GM10847 (cell line): ENCODE measurements around the gene GPR34.

Experiments used
- POLR2A ChIP-seq: IDR thresholded peaks from 2 replicates; pipeline ENCODE4 v1.6.1; 2011; ENCODE audit not compliant: insufficient read length; ENCODE audit errors: extremely low read depth

GPR34 gene

DNA sequence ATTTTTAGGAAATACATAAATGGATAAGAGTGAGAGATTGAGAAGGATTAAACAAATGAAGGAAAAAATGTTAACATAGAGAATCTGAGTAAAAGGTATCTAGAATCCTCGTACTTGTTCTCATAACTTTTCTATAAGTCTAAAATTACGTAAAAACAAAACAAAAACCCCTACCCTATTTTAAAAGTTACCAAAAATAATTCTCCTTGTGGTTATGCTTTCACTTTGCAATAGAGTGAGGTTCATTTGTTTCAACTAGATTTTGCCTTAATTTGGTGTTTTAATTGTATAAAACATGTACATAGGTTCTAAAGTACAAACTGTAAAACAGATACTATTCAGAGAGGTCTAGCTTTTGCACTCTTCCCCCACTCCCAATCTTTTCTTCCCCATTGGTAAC is 3.8 kb upstream of the GPR34 start:
- no peak for TF ChIP-seq POLR2A

DNA sequence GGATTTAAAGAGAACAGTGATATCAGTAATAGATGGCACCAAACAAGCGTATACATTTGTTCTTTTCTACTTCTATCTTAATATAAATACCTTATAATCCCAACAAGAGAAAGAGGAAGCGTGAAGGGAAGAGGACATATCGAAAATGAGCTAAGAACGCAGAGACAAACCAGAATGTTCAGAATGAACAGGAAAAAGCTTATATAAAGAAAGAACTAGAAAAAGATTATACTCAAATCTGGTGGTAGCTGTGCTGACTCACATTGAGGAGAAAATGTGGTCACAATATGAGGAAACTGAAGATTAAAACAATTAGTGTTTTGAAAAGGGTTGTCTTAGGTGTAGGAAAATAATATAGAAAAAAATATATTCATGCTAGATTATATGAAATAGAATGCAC is 2.0 kb upstream of the GPR34 start:
- no peak for TF ChIP-seq POLR2A

DNA sequence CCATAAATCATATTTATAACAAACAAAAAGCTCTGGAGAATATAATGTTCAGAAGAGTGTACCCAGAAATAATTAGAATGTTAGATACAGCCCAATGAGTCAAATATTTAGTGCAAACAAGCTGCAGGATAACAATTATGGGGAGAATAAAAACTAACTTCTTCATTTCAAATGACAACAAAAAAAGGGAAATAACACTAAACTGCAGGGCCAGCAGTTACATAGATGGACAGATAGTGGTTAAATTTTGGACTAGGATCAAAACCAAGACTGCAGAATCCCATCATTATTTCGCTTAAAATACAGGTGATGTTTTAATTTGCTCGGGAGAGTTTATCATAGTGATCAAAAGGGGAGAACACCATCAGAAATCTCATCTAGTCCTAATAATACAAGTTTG is 617 bp upstream of the GPR34 start:
- TF ChIP-seq POLR2A = no peak

DNA sequence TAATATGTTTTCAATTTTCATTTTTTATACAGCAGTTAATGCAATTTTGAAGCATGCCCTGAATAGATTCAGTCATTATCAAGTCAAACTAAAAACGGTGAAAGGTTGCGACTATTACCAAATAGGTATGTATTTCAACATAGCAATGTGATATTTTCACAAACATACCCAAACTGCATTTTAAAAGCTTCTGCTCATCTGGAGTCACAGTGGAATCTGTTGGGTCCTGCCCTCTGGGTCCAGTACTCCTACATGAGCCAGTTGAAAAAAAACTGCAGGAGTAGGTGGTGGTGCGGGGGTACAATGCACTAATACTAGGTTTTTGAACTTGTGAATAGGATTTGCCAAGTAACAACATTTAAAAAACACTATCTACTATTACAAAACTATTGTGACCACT is 938 bp downstream of the GPR34 start:
- no peak for TF ChIP-seq POLR2A

DNA sequence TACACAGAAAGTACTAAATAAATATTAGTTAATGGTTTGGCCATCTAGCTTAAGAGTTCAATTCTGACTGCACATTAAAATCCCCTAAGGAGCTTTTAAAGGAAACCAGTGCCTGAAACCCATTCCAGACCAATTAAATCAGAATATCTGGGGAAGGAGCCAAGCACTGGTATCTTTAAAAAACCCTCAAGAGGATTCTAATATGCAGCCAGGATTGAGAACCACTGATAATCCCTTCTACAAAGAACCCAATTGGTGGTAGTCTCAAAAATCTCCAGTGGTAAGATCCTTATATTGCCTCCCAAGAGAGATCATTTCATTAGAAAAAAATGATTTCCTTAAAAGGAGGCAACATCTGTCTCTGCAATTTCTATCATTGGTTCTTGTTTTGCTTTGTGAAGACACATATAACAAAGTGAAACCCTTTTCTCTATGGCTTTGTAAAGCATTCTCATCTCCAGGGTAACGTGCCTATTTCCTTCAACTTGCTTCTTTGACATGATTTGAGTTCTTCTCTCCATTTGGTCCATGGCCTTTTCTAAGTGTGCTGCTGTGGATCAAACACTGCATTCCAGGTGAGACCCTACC is 3.5 kb downstream of the GPR34 start:
- no peak for TF ChIP-seq POLR2A

DNA sequence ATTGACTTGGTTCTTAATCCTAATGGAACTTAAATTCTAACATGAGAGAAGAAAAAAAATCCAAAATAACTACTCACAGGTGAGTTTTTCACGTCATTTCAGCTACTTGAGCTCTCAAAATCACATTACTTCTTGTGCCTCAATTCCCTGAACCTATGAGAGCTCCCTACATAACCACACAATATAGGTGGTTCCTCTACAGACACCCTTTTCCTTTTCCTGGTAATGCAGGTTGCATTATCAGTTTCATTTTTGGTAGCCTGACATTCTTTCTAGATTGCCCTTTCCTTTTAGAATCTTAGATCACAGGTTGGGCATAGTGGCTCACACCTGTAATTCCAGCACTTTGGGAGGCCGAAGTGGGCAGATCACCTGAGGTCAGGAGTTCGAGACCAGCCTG is 4.3 kb downstream of the GPR34 start:
- no peak for TF ChIP-seq POLR2A

DNA sequence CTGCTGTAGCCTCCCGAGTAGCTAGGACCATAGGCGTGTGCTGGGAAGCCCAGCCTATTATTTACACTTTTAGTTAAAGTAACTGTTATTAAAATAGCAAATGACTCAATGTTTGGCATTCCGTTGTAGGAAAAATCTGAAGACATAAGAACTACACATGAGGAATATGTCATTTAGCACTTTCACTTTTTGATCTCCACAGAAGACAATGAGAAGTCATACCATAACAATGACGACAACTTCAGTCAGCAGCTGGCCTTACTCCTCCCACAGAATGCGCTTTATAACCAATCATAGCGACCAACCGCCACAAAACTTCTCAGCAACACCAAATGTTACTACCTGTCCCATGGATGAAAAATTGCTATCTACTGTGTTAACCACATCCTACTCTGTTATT is 6.7 kb downstream of the GPR34 start:
- TF ChIP-seq POLR2A = no peak

DNA sequence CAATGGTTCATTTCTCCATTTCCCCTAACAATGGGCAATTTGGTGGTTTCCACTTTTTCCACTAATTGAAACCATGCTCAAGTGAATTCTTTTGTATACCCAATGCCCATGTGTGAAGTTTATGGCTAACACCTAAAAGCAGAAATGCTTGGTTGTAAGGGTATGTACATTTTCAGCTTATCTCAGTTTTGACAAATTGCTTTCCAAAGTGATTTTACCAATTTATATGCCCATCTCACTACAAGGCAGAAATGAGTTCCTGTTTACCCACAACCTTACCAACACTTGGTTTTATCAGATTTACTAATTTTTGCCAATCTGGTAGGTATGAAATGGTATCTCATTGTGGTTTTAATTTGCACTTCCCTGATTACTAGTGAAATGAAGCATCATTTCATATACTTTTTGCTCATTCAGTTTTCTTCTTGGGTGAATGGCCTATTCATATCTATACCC is 14.8 kb downstream of the GPR34 start:
- no peak for TF ChIP-seq POLR2A

DNA sequence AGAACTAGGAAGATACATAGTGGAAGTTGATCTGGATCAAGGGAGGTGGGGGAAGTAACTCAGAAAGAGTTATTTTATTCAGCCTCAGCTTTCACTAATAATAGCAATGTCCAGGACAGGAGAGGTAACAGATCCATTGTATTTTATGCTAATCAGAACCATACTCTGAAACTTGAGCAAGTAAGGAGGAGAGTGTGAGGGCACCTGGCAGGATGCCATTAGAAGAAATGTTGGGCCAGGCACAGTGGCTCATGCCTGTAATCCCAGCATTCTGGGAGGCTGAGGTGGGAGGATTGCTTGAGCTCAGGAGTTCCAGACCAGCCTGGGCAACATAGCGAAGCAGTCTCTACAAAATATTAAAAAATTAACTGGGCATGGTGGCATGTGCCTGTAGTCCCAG is 16.3 kb downstream of the GPR34 start:
- no peak for TF ChIP-seq POLR2A

DNA sequence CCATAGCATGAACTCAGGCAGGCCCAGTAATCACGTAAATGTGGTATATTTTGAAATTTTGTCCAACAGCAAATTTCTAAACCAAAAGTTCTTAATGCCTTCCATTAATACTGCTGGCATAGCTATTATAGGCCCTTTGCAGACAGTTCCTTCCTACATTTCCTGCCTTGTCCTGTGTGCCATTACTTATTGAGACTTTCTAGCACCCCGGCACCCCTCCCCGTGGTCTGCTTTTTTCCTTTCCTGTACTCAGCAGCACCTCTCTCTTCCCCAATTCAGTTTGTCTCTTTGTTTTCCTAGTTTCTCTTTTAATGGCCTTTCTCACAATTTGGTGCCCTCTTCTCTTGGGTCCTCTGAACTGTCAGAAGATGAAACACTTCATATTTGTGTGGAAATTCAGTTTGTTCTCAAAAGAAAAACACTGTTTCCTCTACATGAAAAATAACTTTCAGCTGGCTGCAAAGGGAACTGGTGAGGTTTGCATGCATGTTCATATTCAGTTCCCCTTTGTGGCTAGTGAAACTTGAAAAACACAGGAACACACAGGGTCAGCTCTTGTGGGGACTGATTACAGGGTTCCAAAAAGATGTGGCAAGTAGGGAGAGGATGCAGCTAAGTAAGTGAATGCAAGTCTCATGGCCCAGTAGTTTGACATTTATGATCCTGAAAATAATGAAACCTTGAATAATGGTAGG is 17.1 kb downstream of the GPR34 start:
- no peak for TF ChIP-seq POLR2A

DNA sequence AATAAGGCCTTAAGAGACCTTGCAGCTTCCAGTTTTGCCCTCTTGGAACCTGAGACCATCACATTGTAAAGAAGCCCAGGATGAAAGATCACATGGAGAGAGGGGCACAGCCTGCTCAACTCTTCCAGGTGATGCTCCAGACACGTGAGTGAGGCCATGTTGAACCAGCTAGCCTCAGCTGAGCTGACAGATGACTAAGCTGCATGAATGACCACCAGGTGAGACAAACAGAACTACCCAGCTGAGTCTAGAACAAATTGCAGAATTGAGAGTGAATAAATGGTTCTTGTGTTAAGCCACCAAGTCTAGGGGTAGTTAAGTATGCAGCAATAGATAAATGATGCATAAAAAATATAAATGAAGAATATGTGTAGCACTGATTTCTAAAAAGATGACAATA is 18.4 kb downstream of the GPR34 start:
- TF ChIP-seq POLR2A = no peak

DNA sequence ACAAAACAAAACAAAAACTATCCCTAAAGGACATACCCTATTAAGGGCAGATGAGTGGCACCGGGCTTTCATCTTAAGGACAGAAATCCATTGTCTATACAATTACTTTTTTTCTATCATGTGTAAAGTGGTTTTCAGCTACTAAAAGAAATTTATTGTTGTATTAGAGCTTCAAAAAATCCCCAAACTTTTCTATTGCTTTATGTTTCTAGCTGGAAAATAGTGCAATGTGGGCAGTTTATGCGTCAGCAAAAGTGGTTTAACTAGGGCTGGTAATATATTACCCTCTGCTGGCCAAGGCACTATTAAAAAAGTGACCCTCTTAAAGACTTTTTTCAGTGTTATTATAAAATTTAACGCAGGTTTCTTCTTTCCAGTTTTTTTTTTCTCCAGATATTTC is 19.7 kb downstream of the GPR34 start:
- TF ChIP-seq POLR2A = no peak

DNA sequence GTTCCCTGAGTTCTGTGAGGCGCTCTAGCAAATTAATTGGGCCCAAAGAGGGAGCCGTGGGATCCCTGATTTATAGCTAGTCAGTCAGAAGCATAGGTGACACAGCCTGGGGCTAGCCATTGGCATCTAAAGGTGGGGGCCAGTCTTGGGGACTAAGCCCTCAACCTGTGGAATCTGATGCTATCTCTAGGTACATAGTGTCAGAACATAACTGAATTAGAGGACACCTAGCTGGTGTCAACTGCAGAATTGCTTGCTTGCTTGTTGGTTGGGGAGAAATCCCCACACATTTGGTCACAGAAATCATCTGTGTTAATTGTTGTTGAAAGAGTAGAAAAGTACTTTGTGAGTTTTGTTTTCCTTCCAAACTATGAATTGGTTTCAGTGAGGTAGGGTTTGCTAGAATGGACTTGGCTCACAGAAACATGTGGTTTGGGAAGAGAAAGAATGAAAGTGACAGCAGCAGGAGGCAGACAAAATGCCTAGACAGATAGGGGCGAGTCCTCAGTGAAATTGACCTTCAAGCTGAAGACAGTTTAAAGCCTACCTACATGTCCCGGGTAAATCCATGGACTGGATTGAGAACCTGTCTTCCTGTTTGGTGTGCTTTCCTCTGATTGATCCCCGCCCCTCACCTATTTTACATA is 22.4 kb downstream of the GPR34 start:
- TF ChIP-seq POLR2A = no peak

DNA sequence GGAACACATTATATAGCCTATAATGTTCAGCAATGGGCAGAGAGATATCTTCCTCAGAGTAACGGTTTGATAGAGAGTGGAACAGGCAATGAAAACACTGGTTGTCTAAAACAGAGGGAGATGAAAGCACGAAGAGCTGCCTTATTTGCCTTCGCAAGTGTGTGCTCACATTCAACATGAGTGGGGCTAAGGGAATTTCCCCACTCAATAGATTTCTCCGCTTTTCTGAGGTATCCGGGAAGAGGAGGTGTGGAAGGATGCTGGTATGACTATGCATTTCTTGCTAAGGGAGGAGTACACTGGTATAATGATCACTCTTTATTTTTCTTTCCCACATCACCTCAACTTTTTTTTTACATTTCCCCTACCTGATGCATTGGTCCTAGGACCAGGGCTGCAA is 27.4 kb downstream of the GPR34 start:
- TF ChIP-seq POLR2A = no peak

DNA sequence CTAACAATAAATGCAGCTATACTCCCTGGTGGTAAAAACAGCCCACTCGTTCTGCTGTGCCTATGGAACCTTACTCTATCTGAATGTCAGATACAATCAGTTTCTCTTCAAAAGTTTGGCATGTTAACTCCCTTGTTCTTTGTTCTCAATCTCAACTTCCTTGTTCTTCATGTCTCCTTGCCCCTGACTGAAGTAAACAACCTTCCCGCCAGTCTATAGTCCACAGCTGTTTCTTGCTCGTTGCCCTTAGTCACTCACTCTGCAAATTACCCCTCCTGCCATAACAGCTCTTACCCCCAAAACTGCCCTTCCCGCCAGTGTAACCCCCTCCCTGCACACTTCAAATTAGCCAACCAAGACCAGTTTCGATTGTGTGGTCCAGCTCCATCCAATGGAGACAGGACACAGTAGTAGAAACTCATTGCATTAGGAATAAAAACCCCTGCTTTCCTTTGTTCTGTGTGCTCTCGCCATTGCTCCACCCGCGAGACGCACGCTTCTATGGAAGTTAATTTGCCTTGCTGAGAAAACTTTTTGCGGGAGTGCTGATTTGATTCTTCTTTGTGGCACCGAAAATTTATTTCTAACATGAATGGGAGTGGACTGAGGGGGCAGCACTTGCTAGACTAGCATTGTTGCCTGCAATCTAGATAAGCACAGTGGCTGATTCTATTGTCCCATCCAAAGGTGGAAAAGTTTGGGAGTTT is 28.1 kb downstream of the GPR34 start:
- no peak for TF ChIP-seq POLR2A
